ENCODE results near the gene CREBZF. TPM values are rescaled to one million over a fixed set of nuclear protein-coding genes. Genes with fewer than 3 reads are reported as not detected.
"Not testable (repeated sequence)": the region's sequence is repeated elsewhere in the genome, so short reads cannot be mapped to it uniquely, and the experiment has no call there.

The CREBZF gene
- total RNA-seq, 1 donor from 2014 or later: 27.4 TPM

- H3K27me3 Mint-ChIP-seq (ENCODE audit: low read depth): no peaks in the 10 kb centered on the region
- peak overlapping the region; percentile 85 for H3K4me3 Mint-ChIP-seq (ENCODE audit: unreplicated experiment)
- peaks cover 46% of the 10 kb centered on the region for H3K4me1 Mint-ChIP-seq (ENCODE audit: low read depth)
- TF ChIP-seq CTCF (IDR thresholded peaks at IDR 0.05): no peak
- DNase-seq (ENCODE audit: low spot score): no peak
- no peaks in the 10 kb centered on the region for H3K9me3 Mint-ChIP-seq (ENCODE audit: low read depth)
- H3K27ac Mint-ChIP-seq (ENCODE audit: unreplicated experiment): peak overlapping the region; percentile 82
- H3K36me3 Mint-ChIP-seq (ENCODE audit: low read depth): peaks cover 21% of the 10 kb centered on the region
Measured at GRCh38 chr11:85661972-85662664, 2.8 kb downstream of the CREBZF start.

GRCh38 chr11:85658180-85658579, 6.7 kb downstream of the CREBZF start:
- Mint-ChIP-seq H3K27ac (ENCODE audit: unreplicated experiment) (no peak overlapping the region), H3K36me3 (ENCODE audit: low read depth) (peaks cover 25% of the 10 kb centered on the region), H3K9me3 (ENCODE audit: low read depth) (no peaks in the 10 kb centered on the region), H3K27me3 (ENCODE audit: low read depth) (no peaks in the 10 kb centered on the region), H3K4me3 (ENCODE audit: unreplicated experiment) (no peak overlapping the region), H3K4me1 (ENCODE audit: low read depth) (peaks cover 41% of the 10 kb centered on the region)
- TF ChIP-seq CTCF (IDR thresholded peaks at IDR 0.05): no peak
- DNase-seq (ENCODE audit: low spot score): no peak

- Mint-ChIP-seq H3K27ac (ENCODE audit: unreplicated experiment) (no peak overlapping the region), H3K9me3 (ENCODE audit: low read depth) (no peaks in the 10 kb centered on the region), H3K4me1 (ENCODE audit: low read depth) (peaks cover 30% of the 10 kb centered on the region), H3K27me3 (ENCODE audit: low read depth) (no peaks in the 10 kb centered on the region), H3K36me3 (ENCODE audit: low read depth) (peaks cover 27% of the 10 kb centered on the region), H3K4me3 (ENCODE audit: unreplicated experiment) (no peak overlapping the region)
- TF ChIP-seq CTCF (IDR thresholded peaks at IDR 0.05): no peak
- no peak for DNase-seq (ENCODE audit: low spot score)
Measured at GRCh38 chr11:85656777-85657176, 8.2 kb downstream of the CREBZF start.

- Mint-ChIP-seq H3K4me1 (ENCODE audit: low read depth) (peaks cover 13% of the 10 kb centered on the region), H3K36me3 (ENCODE audit: low read depth) (peaks cover 12% of the 10 kb centered on the region)
- not testable (repeated sequence) for H3K9me3 Mint-ChIP-seq (ENCODE audit: low read depth); H3K4me3 Mint-ChIP-seq (ENCODE audit: unreplicated experiment); H3K27me3 Mint-ChIP-seq (ENCODE audit: low read depth); DNase-seq (ENCODE audit: low spot score); H3K27ac Mint-ChIP-seq (ENCODE audit: unreplicated experiment)
Measured at GRCh38 chr11:85654343-85654742, 10.6 kb downstream of the CREBZF start.

GRCh38 chr11:85652786-85653447, 12.0 kb downstream of the CREBZF start:
- Mint-ChIP-seq H3K36me3 (ENCODE audit: low read depth) (peaks cover 10% of the 10 kb centered on the region), H3K27ac (ENCODE audit: unreplicated experiment) (no peak overlapping the region), H3K4me1 (ENCODE audit: low read depth) (peaks cover 16% of the 10 kb centered on the region), H3K27me3 (ENCODE audit: low read depth) (no peaks in the 10 kb centered on the region), H3K4me3 (ENCODE audit: unreplicated experiment) (no peak overlapping the region), H3K9me3 (ENCODE audit: low read depth) (no peaks in the 10 kb centered on the region)
- TF ChIP-seq CTCF (IDR thresholded peaks at IDR 0.05): no peak
- DNase-seq (ENCODE audit: low spot score): no peak

Measured in chondrocyte (in vitro differentiated cells).